Loucy (cell line): Measurements from ENCODE around the gene QSOX1.

ENCODE experiments used
- CTCF ChIP-seq: fragments of 200-600 bp; sonication (generic); conservative IDR thresholded peaks from 2 replicates; pipeline ENCODE4 v1.5.1; 2014; ENCODE audit warnings: mild to moderate bottlenecking, antibody characterized with exemption, low read length
- EZH2phosphoT487 ChIP-seq: fragments of 200-600 bp; IDR thresholded peaks from 2 replicates; pipeline ENCODE4 v1.6.1; 2018; ENCODE audit warnings: antibody characterized with exemption, mild to moderate bottlenecking, moderate library complexity, borderline replicate concordance

GRCh38 chr1:180181996-180182642 is 27.4 kb downstream of the QSOX1 start:
- TF ChIP-seq EZH2phosphoT487 (no peak), CTCF (no peak)
